GM10266 (cell line): ENCODE data around the gene TMEM135.

Experiments
- DNase-seq: peaks from one replicate; pipeline ENCODE4 v3.0.0; 2012; ENCODE audit errors: extremely low spot score
- TF ChIP-seq, protein P1 (sequence below): IDR thresholded peaks from 2 replicates; pipeline ENCODE4 v1.5.1; 2012; ENCODE audit warnings: mild to moderate bottlenecking, low read depth; ENCODE audit not compliant: control insufficient read depth, insufficient read depth; ENCODE audit errors: missing control alignments

Gene TMEM135

GRCh38 chr11:87306262-87306851 lies 268.6 kb downstream of the TMEM135 start:
- no peak for DNase-seq
- TF ChIP-seq, protein P1, sequence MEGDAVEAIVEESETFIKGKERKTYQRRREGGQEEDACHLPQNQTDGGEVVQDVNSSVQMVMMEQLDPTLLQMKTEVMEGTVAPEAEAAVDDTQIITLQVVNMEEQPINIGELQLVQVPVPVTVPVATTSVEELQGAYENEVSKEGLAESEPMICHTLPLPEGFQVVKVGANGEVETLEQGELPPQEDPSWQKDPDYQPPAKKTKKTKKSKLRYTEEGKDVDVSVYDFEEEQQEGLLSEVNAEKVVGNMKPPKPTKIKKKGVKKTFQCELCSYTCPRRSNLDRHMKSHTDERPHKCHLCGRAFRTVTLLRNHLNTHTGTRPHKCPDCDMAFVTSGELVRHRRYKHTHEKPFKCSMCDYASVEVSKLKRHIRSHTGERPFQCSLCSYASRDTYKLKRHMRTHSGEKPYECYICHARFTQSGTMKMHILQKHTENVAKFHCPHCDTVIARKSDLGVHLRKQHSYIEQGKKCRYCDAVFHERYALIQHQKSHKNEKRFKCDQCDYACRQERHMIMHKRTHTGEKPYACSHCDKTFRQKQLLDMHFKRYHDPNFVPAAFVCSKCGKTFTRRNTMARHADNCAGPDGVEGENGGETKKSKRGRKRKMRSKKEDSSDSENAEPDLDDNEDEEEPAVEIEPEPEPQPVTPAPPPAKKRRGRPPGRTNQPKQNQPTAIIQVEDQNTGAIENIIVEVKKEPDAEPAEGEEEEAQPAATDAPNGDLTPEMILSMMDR, result no peak

GRCh38 chr11:87307101-87307500 lies 269.4 kb downstream of the TMEM135 start:
- no peak for DNase-seq
- TF ChIP-seq, protein P1, result no peak

DNA sequence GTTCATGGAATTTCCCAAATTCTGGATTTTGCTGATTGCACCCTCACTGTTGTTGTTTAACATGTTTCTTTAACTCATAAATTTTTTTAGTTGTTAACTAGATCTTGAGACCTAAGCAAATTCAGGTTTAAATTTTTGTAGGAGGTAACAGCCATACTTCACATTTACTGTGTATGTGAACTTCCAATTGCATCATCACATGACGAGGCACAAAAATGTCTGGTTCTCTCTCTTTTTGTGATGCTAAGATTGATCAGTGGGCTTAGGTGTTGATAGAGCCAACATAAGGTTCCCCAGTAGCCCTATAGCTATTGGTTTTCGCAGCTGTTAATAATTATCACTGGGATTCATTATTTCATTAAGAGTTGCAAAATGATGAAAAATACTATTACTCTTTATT lies 277.5 kb downstream of the TMEM135 start:
- TF ChIP-seq, protein P1, result no peak
- no peak for DNase-seq

DNA sequence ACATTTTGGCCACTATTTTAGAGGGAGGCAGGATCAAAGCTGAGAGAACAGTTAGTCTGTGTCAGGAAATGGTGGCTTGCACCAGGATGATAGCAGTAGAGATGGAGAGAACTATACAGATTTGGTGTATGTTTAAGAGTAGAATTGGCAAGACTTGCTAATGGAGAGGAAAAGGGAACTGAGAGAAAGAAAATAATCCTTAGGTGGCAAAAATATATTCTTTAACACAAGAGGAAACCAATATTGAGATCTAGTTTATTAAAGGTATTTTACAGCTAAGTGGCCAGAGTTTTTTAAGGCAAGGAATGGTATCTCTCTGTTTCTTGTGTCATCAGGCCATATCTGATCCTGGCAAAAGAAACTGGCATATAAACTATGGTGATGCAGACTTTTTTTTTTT lies 278.8 kb downstream of the TMEM135 start:
- TF ChIP-seq, protein P1, result no peak
- DNase-seq, result no peak

DNA sequence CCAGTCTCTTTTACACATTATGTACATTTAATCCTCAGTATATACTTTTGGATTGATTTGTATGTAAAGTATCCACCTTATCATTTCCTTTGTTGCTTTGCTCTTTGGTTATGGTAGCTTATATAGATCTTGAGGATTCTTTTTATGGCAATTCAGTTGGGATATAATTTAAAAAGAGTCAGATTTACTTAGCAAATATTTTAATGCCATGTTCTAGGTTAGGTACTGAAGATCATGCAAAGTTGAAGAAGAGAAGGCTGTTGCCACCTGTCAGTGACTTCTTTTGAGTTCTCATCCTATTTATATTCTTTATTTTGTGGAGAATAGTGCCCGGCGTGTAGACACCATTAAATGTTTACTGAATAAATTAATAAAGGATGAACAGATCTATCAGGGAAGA lies 279.7 kb downstream of the TMEM135 start:
- DNase-seq, result no peak
- TF ChIP-seq, protein P1, result no peak

- TF ChIP-seq, protein P1, result no peak
- DNase-seq, result no peak
These were observed 282.4 kb downstream of the TMEM135 start for GRCh38 chr11:87320123-87320522.

- TF ChIP-seq, protein P1, result no peak
- DNase-seq, result no peak
These were observed 284.8 kb downstream of the TMEM135 start for GRCh38 chr11:87322568-87322967.
